Gastroesophageal sphincter (tissue), 4 donors: Measurements from ENCODE around the gene MTA2. TPM values are rescaled to one million over a fixed set of nuclear protein-coding genes. Genes with fewer than 3 reads are reported as not detected.
"Not testable (repeated sequence)": the region's sequence is repeated elsewhere in the genome, so short reads cannot be mapped to it uniquely, and the experiment has no call there.

Experiments used
- ATAC-seq: fragments of 150-250 bp; one replicate; pipeline ENCODE4 v1.9.1; 2016; ENCODE audit warnings: mild to moderate bottlenecking, moderate library complexity
- H3K27ac ChIP-seq, 4 donors: fragments of 200-600 bp; sonication (generic) in 3 of 4; 1 replicate in 3 of 4; 2 replicates in 1 of 4; pipeline ENCODE4 v1.5.1; 2016 to 2019
- H3K27me3 ChIP-seq: fragments of 200-600 bp; sonication (generic); one replicate; pipeline ENCODE4 v1.5.1; 2019
- H3K36me3 ChIP-seq, 2 donors: fragments of 200-600 bp; sonication (generic); one replicate each; pipeline ENCODE4 v1.5.1; 2019; ENCODE audit warnings: control low read depth in 1 of 2
- H3K4me1 ChIP-seq, 3 donors: fragments of 200-600 bp; sonication (generic); 1 replicate in 2 of 3; 2 replicates in 1 of 3; pipeline ENCODE4 v1.5.1; 2016 to 2019; ENCODE audit warnings: control low read depth in 2 of 3
- H3K4me3 ChIP-seq, 2 donors: fragments of 200-600 bp; sonication (generic); one replicate each; pipeline ENCODE4 v1.5.1; 2019; ENCODE audit warnings: mild to moderate bottlenecking in 1 of 2, moderate library complexity in 1 of 2
- H3K9me3 ChIP-seq, 3 donors: fragments of 200-600 bp; sonication (generic); one replicate each; pipeline ENCODE4 v1.5.1; 2017 to 2019; ENCODE audit warnings: control low read depth in 2 of 3
- CTCF ChIP-seq, 4 experiments: fragments of 200-600 bp in 2 of 4; fragments of 450-650 bp in 2 of 4; sonication (generic) in 1 of 4; IDR thresholded peaks; one replicate each; pipeline ENCODE4 v1.5.1; 2017 to 2019; ENCODE audit warnings: antibody characterized with exemption in 4 of 4, mild to moderate bottlenecking in 2 of 4, moderate library complexity in 2 of 4
- EP300 ChIP-seq: sonication (generic); formaldehyde crosslinking; IDR thresholded peaks from one replicate; pipeline ENCODE4 v1.6.1; 2017; ENCODE audit warnings: antibody characterized with exemption, mild to moderate bottlenecking
- POLR2A ChIP-seq, 2 donors: fragments of 450-650 bp; IDR thresholded peaks; one replicate each; pipeline ENCODE4 v1.6.1; 2017; ENCODE audit warnings: antibody characterized with exemption in 2 of 2, mild to moderate bottlenecking in 2 of 2, moderate library complexity in 1 of 2
- POLR2AphosphoS5 ChIP-seq: sonication (generic); formaldehyde crosslinking; IDR thresholded peaks from one replicate; pipeline ENCODE4 v1.6.1; 2017; ENCODE audit warnings: antibody characterized with exemption
- WGBS, 2 donors: methylation state at CpG; one replicate each; pipeline ENCODE4 v1.1.5; 2018; ENCODE audit warnings: low coverage in 1 of 2; 5-methylcytosine and 5-hydroxymethylcytosine counted together
- total RNA-seq, 4 donors: library from RNA; depleted of rRNA; stranded (reverse); fragments of >200 nt; gene quantifications; one replicate each; pipeline ENCODE4 v1.1.0, GENCODE V29; 2016

Gene MTA2
- total RNA-seq = 10 to 100 TPM; 67.9 to 88.7 (median 85.6) TPM

GRCh38 chr11:62601372-62602140 lies at the start of gene MTA2:
Gene MTA2 (minus strand): TSS chr11:62601865. CDS start chr11:62601450, 415 bp downstream.
- H3K4me3 ChIP-seq = peak within 1 kb of the TSS; percentile 80 to 96
- H3K36me3 ChIP-seq = peaks cover 0 to 52% of the 10 kb centered on the region in 2 donors
- H3K4me1 ChIP-seq = peaks cover 3 to 53% (median 21%) of the 10 kb centered on the region in 3 donors
- H3K27ac ChIP-seq = peak within 1 kb of the TSS; percentile 91 to 99 (median 96)
- no peaks in the 10 kb centered on the region for H3K27me3 ChIP-seq
- peak; percentile 73 for TF ChIP-seq POLR2AphosphoS5
- peak in 1 of 4 experiments; percentile 3 for TF ChIP-seq CTCF (IDR thresholded peaks at IDR 0.05)
- TF ChIP-seq POLR2A (IDR thresholded peaks at IDR 0.05) = peak; percentile 63 to 65
- no peak for TF ChIP-seq EP300
- peak; percentile 85 for ATAC-seq
- 0% methylated on average over 2 to 8 of the region's 83 CpGs for WGBS, 2 donors
- no peaks in the 10 kb centered on the region for H3K9me3 ChIP-seq

- H3K36me3 ChIP-seq = peaks cover 0 to 27% of the 10 kb centered on the region in 2 donors
- WGBS, 2 donors = 92 to 94% methylated on average over 2 to 12 of the region's 12 CpGs
- H3K9me3 ChIP-seq, H3K27ac ChIP-seq, H3K4me3 ChIP-seq, H3K27me3 ChIP-seq, ATAC-seq: not testable (repeated sequence)
- peaks cover 2 to 44% (median 23%) of the 10 kb centered on the region in 3 donors for H3K4me1 ChIP-seq
Measured at GRCh38 chr11:62650283-62650682, 48.6 kb upstream of the MTA2 start.

- no peak for TF ChIP-seq POLR2AphosphoS5
- TF ChIP-seq POLR2A (IDR thresholded peaks at IDR 0.05) = no peak
- TF ChIP-seq CTCF (IDR thresholded peaks at IDR 0.05) = no peak
- no peak for TF ChIP-seq EP300
- Histone ChIP-seq H3K4me3 (no peak overlapping the region), H3K9me3 (no peaks in the 10 kb centered on the region), H3K36me3 (peaks cover 0 to 29% of the 10 kb centered on the region in 2 donors), H3K27me3 (no peaks in the 10 kb centered on the region), H3K27ac (no peak overlapping the region), H3K4me1 (peaks cover 2 to 52% (median 27%) of the 10 kb centered on the region in 3 donors)
- WGBS, 2 donors = 81 to 87% methylated on average over 5 to 6 of the region's 11 CpGs
- ATAC-seq = no peak
Measured at GRCh38 chr11:62649486-62649885, 47.8 kb upstream of the MTA2 start.

GRCh38 chr11:62648967-62649364 lies 47.3 kb upstream of the MTA2 start:
- ATAC-seq = no peak
- no peak overlapping the region for H3K4me3 ChIP-seq
- peaks cover 0 to 34% of the 10 kb centered on the region in 2 donors for H3K36me3 ChIP-seq
- no peak overlapping the region for H3K27ac ChIP-seq
- H3K9me3 ChIP-seq = no peaks in the 10 kb centered on the region
- H3K27me3 ChIP-seq = no peaks in the 10 kb centered on the region
- peaks cover 2 to 58% (median 27%) of the 10 kb centered on the region in 3 donors for H3K4me1 ChIP-seq
- WGBS, 2 donors = 80 to 100% methylated on average over 1 of the region's 11 CpGs
- no peak for TF ChIP-seq POLR2A (IDR thresholded peaks at IDR 0.05)
- TF ChIP-seq CTCF (IDR thresholded peaks at IDR 0.05) = no peak
- TF ChIP-seq POLR2AphosphoS5 = no peak

- no peak overlapping the region for H3K27ac ChIP-seq
- no peaks in the 10 kb centered on the region for H3K9me3 ChIP-seq
- ATAC-seq = no peak
- 80 to 86% methylated on average over 2 to 4 of the region's 24 CpGs for WGBS, 2 donors
- no peak overlapping the region for H3K4me3 ChIP-seq
- no peaks in the 10 kb centered on the region for H3K27me3 ChIP-seq
- H3K36me3 ChIP-seq = peaks cover 0 to 40% of the 10 kb centered on the region in 2 donors
- peaks cover 2 to 60% (median 27%) of the 10 kb centered on the region in 3 donors for H3K4me1 ChIP-seq
- TF ChIP-seq POLR2AphosphoS5 = no peak
- no peak for TF ChIP-seq POLR2A (IDR thresholded peaks at IDR 0.05)
- TF ChIP-seq CTCF (IDR thresholded peaks at IDR 0.05) = no peak
- TF ChIP-seq EP300 = no peak
Measured at GRCh38 chr11:62648185-62648966, 46.7 kb upstream of the MTA2 start.
